CD4-positive, alpha-beta T cell (primary cell): ENCODE results near the gene ABCA10. TPM values are rescaled to one million over a fixed set of nuclear protein-coding genes. Genes with fewer than 3 reads are reported as not detected.

Experiments used
- ATAC-seq: fragments of 200-7000 bp; cut with Tn5 transposase; one replicate; pipeline ENCODE4 v1.10.0; 2022; ENCODE audit warnings: mild to moderate bottlenecking; ENCODE audit not compliant: poor library complexity
- CTCF ChIA-PET: fragments of 350-600 bp; sonication (Branson Sonifier 250); formaldehyde crosslinking; loops from one replicate; lab custom pipeline; 2021; ENCODE audit warnings: antibody characterized with exemption, inconsistent platforms; lab: Charles Lee
- POLR2A ChIA-PET: fragments of 350-600 bp; sonication (Branson Sonifier 250); formaldehyde crosslinking; loops from one replicate; lab custom pipeline; 2021; ENCODE audit warnings: antibody characterized with exemption, inconsistent platforms; lab: Charles Lee
- DNase-seq, 14 experiments: peaks; one replicate each; pipeline ENCODE4 v3.0.0-alpha.2; 2013 to 2020; ENCODE audit warnings: mixed read lengths in 2 of 14
- H3K27ac ChIP-seq, 2 donors: one replicate each; pipeline versions ENCODE4 v1.5.1 to v1.7.0; 2013; ENCODE audit warnings: low read length in 2 of 2, low read depth in 1 of 2, mild to moderate bottlenecking in 1 of 2
- H3K27me3 ChIP-seq, 2 experiments: 1 replicate in 1 of 2; 2 replicates in 1 of 2; pipeline versions ENCODE4 v1.6.1 to v1.7.0; 2013; ENCODE audit warnings: low read length in 2 of 2, control low read depth in 1 of 2, mild to moderate bottlenecking in 1 of 2, moderate library complexity in 1 of 2; ENCODE audit not compliant: insufficient read depth in 2 of 2, control insufficient read depth in 1 of 2
- H3K36me3 ChIP-seq: one replicate; pipeline ENCODE4 v1.6.1; 2013; ENCODE audit warnings: low read length, control low read depth; ENCODE audit not compliant: insufficient read depth
- H3K4me1 ChIP-seq: one replicate; pipeline ENCODE4 v1.6.1; 2013; ENCODE audit warnings: low read length, control low read depth; ENCODE audit not compliant: insufficient read depth
- H3K4me3 ChIP-seq: one replicate; pipeline ENCODE4 v1.5.1; 2013; ENCODE audit warnings: mild to moderate bottlenecking, low read length, moderate library complexity
- H3K9me3 ChIP-seq, 2 experiments: 1 replicate in 1 of 2; 2 replicates in 1 of 2; pipeline versions ENCODE4 v1.6.1 to v1.7.0; 2013; ENCODE audit warnings: low read length in 2 of 2, mild to moderate bottlenecking in 2 of 2, control low read depth in 1 of 2, moderate library complexity in 1 of 2; ENCODE audit not compliant: control insufficient read depth in 1 of 2, insufficient read depth in 1 of 2
- H3K27ac Mint-ChIP-seq: one replicate; pipeline ENCODE4 v1.8.0; 2020; ENCODE audit warnings: mixed read lengths
- H3K27me3 Mint-ChIP-seq: one replicate; pipeline ENCODE4 v1.8.0; 2021; ENCODE audit warnings: mixed read lengths
- H3K36me3 Mint-ChIP-seq: one replicate; pipeline ENCODE4 v1.8.0; 2021; ENCODE audit warnings: low read depth, mixed read lengths
- H3K4me1 Mint-ChIP-seq: one replicate; pipeline ENCODE4 v1.8.0; 2021; ENCODE audit warnings: low read depth, mixed read lengths
- H3K4me3 Mint-ChIP-seq: one replicate; pipeline ENCODE4 v1.8.0; 2020; ENCODE audit warnings: mild to moderate bottlenecking, mixed read lengths
- H3K9me3 Mint-ChIP-seq: one replicate; pipeline ENCODE4 v1.8.0; 2020; ENCODE audit warnings: mixed read lengths
- CTCF ChIP-seq: fragments of 200-600 bp; IDR thresholded peaks from one replicate; pipeline ENCODE4 v1.8.0; 2022; ENCODE audit warnings: antibody characterized with exemption, mild to moderate bottlenecking
- intact Hi-C, 2 experiments: fragments of 100-400 bp; cut with DNase I in 1 of 2; cut with micrococcal nuclease in 1 of 2; formaldehyde crosslinking; loops; one replicate each; pipeline versions ENCODE4 v1.15.1 to v1.9.0; 2023 to 2025; cut with DNase I, micrococcal nuclease
- total RNA-seq, 174 experiments: library from RNA in 2 of 174; stranded (reverse) in 2 of 174; gene quantifications; one replicate each; pipeline ENCODE4 v1.2.3 and lab custom pipeline; 2021 to 2026

Gene ABCA10
- total RNA-seq, 2 experiments from 2014 or later, result 0.77 to 1.5 TPM

- Histone ChIP-seq H3K36me3 (no peaks in the 10 kb centered on the region), H3K27ac (no peak overlapping the region), H3K4me1 (no peaks in the 10 kb centered on the region), H3K27me3 (no peaks in the 10 kb centered on the region), H3K4me3 (no peak overlapping the region), H3K9me3 (no peaks in the 10 kb centered on the region)
- Mint-ChIP-seq H3K4me1 (no peaks in the 10 kb centered on the region), H3K27me3 (no peaks in the 10 kb centered on the region), H3K4me3 (no peak overlapping the region), H3K27ac (no peak overlapping the region), H3K9me3 (no peaks in the 10 kb centered on the region), H3K36me3 (peaks cover 38% of the 10 kb centered on the region)
- ChIA-PET POLR2A (no interaction called here), CTCF (no interaction called here)
- DNase-seq, result peak in 3 of 14 experiments; percentile 40 to 58 (median 46)
- no peak for ATAC-seq
- intact Hi-C loops, result loop anchor here (1.0 to 5.0 kb wide), 5 partner anchors 50 to 1075 kb away; no protein-coding TSS in a partner anchor
- peak; percentile 85 for TF ChIP-seq CTCF
Measured at GRCh38 chr17:69246726-69247375, 18.2 kb upstream of the ABCA10 start.

- H3K4me3 Mint-ChIP-seq, result no peak overlapping the region
- ATAC-seq (no peak), DNase-seq (no peak)
- no peaks in the 10 kb centered on the region for H3K27me3 Mint-ChIP-seq
- intact Hi-C loops, result loop anchor here (2.0 to 5.0 kb wide), 4 partner anchors 51 to 1074 kb away; no protein-coding TSS in a partner anchor
- Histone ChIP-seq H3K36me3 (no peaks in the 10 kb centered on the region), H3K27ac (no peak overlapping the region), H3K27me3 (no peaks in the 10 kb centered on the region), H3K4me3 (no peak overlapping the region), H3K9me3 (no peaks in the 10 kb centered on the region), H3K4me1 (no peaks in the 10 kb centered on the region)
- H3K4me1 Mint-ChIP-seq, result no peaks in the 10 kb centered on the region
- ChIA-PET POLR2A (no interaction called here), CTCF (no interaction called here)
- peaks cover 40% of the 10 kb centered on the region for H3K36me3 Mint-ChIP-seq
- TF ChIP-seq CTCF, result no peak
- H3K9me3 Mint-ChIP-seq, result no peaks in the 10 kb centered on the region
- no peak overlapping the region for H3K27ac Mint-ChIP-seq
Measured at GRCh38 chr17:69246202-69246601, 17.6 kb upstream of the ABCA10 start.

GRCh38 chr17:69245617-69246016 lies 17.0 kb upstream of the ABCA10 start:
- Histone ChIP-seq H3K4me3 (no peak overlapping the region), H3K36me3 (no peaks in the 10 kb centered on the region), H3K27ac (no peak overlapping the region), H3K4me1 (no peaks in the 10 kb centered on the region), H3K27me3 (no peaks in the 10 kb centered on the region), H3K9me3 (no peaks in the 10 kb centered on the region)
- Mint-ChIP-seq H3K4me1 (no peaks in the 10 kb centered on the region), H3K9me3 (no peaks in the 10 kb centered on the region), H3K36me3 (peaks cover 40% of the 10 kb centered on the region), H3K27ac (no peak overlapping the region), H3K27me3 (no peaks in the 10 kb centered on the region), H3K4me3 (no peak overlapping the region)
- no peak for ATAC-seq
- ChIA-PET POLR2A (no interaction called here), CTCF (no interaction called here)
- intact Hi-C loops, result loop anchor here (2.0 to 5.0 kb wide), 4 partner anchors 52 to 1073 kb away; no protein-coding TSS in a partner anchor
- TF ChIP-seq CTCF, result no peak
- DNase-seq, result no peak
